Activated CD8-positive, alpha-beta memory T cell treated with anti-CD3 and anti-CD28 coated beads for 1 hour (primary cell): ENCODE measurements around the gene RBM33.
"Not testable (repeated sequence)": the region's sequence is repeated elsewhere in the genome, so short reads cannot be mapped to it uniquely, and the experiment has no call there.

Experiments
- DNase-seq, 2 donors: peaks; one replicate each; pipeline ENCODE4 v3.0.0-alpha.2; 2020; ENCODE audit warnings: low read depth in 1 of 2; ENCODE audit errors: extremely low read depth in 1 of 2

Gene RBM33

DNA sequence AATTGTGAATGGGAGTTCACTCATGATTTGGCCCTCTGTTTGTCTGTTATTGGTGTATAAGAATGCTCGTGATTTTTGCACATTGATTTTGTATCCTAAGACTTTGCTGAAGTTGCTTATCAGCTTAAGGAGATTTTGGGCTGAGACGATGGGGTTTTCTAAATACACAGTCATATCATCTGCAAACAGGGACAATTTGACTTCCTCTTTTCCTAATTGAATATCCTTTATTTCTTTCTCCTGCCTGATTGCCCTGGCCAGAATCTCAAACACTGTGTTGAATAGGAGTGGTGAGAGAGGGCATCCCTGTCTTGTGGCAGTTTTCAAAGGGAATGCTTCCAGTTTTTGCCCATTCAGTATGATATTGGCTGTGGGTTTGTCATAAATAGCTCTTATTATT, 43.8 kb downstream of the RBM33 start:
- not testable (repeated sequence) for DNase-seq

DNA sequence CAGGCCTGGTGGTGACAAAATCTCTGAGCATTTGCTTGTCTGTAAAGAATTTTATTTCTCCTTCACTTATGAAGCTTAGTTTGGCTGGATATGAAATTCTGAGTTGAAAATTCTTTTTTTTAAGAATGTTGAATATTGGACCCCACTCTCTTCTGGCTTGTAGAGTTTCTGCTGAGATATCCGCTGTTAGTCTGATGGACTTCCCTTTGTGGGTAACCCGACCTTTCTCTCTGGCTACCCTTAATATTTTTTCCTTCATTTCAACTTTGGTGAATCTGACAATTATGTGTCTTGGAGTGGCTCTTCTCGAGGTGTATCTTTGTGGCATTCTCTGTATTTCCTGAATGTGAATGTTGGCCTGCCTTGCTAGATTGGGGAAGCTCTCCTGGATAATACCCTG, 46.2 kb downstream of the RBM33 start:
- not testable (repeated sequence) for DNase-seq

DNA sequence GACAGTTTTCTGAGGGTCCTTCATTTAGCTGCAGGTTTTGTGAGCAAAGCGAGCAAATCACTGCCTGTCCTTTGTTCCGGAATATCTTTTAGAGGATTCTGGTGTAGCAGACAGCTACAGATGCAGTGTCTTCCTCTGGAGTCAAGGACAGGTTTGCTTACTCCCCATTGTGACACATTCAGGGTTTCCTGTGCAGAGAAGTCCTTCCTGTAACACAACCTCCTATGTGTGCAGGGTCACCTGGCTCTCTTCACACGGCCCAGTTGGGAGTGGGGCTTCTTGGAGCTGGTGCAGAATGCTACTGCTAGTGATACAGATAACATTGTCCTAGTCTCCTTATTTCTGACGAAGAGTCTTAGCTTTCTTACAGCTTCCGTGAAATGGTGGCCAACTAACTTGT, 47.9 kb downstream of the RBM33 start:
- DNase-seq, result no peak

DNA sequence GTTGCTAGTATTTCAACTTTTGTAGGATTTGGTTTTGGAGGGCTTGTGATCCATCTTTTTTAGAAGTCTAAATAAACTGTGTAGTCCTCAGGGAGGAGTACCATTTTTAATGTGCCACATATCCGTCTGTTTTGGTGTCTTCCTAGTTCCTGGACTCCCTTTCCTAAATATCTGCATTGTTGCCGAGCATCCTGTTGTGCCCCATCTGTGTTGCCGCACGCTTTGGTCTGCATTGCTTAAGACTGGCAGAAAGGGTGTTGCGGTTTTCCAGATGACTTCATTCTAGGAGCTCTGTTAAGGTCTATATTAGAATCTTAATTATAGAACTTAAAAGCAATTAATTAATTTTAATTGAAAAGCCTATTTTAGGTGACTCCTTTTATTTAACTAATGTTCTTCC, 49.4 kb downstream of the RBM33 start:
- no peak for DNase-seq

DNA sequence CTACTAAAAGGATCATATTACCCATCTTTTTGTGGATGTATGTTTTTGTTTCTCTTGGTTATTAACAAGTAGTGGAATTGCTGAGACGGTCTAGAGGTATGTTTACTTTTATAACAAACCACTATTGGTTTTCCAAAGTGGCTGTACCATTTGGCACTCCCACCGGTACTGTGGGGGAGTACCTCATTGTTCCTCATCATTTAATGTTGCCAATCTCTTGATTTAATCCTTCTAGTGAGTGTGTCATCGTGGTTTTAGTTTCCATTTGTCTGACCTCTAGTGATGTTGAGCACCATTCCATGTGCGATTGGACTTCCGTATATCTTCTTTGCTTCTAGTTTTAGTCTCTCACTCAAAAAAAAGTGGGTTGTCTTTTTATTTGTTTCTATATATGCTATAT, 50.4 kb downstream of the RBM33 start:
- DNase-seq, result no peak

DNA sequence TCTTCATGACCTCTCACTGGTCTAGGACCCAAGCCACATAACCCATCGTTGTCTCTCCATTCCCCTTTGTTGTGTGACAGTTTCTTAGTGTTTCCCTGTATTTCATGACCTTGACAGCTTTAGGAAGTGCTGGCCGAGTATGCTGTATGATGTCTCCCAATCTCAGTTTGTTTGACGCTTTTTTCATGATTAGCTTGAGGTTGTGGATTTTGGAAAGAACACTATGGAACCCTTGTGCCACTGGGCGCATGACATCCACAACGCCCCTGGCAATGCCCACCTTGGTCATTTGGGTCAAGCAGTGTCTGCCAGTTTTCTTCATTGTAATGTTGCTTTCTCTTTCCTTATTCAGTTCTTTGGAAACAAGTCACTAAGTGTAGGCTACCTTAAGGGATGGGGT, 52.3 kb downstream of the RBM33 start:
- DNase-seq, result no peak

DNA sequence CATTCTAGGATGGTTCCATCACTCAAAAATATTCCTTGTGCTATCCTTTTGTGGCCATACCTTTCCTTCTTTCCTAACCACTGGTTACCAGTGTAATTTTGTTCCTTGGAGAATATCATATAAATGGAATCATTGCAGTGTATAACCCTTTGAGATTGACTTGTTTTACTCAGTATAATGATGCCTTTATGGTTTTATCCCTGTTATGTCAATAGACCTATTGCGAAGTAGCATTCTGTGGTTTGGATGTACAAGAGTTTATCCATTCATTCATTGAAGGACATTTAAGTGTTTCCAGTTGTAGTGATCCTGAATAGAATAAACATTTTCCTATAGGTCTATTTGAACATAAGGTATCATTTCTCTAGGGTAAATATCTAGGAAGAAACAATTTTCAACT, 54.2 kb downstream of the RBM33 start:
- no peak for DNase-seq

DNA sequence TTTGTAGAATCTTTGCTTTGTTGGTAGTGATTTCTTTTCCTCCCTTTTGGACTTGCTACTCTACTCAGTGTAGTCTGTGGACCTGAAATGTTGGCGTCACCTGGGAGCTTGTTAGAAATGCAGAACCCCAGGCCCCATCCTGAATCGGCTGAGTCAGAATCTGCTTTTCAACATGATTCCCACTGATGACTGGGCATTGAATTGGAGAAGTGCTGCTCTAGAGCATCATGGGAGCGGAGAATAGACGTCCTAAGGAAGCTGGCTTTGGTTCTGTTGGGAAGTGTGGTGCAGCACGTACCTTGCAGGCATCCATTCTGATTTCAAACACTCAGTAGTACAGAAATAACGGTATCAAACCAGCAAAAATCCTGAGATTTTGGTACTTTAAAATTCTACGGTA, 54.7 kb downstream of the RBM33 start:
- no peak for DNase-seq

DNA sequence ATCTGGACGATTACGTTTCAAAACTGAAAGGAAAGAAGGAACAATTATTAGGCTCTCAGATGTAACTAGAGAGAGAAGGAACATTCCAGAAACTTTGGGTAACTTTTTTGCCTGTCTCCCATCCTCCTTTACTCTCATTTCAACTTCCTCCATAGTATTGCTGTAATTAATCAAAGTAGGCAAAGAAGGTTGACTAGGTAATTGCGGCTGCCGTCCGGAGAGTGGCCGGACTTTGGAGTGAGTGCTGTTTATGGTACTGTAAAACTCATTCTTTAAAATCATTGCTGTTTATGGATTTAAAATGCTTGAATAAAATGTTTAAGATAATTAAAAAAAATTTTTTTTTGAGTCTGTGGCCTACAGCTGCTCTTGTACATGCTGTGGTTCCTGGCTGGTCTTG, 56.4 kb downstream of the RBM33 start:
- DNase-seq, result no peak

DNA sequence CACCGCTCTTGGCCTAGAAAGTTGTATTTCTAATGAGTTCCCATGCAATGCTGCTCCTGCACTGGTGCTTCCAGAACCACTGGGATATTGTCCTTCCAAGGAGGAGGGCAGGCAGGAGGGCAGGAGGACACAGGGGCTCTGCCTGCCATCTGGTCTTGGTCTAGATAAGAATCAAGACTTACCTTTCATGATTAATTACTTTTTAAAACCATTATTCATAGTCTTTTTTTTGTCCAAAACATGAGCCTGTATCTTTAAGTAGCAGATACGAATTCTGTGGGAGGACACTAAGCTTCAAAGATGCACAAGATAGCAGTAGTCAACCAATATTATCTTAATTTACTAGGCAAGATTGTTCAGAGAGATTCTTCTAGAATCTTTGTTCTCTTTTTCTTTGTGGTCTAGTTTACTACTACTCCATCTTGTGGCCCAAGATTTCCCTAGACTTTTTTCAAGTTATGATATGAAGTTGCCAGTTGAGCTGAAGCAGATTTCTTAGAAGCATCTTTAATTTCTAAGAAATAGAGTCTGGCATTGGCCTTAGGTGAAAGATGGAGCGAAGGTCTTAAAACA, 57.6 kb downstream of the RBM33 start:
- DNase-seq, result no peak

DNA sequence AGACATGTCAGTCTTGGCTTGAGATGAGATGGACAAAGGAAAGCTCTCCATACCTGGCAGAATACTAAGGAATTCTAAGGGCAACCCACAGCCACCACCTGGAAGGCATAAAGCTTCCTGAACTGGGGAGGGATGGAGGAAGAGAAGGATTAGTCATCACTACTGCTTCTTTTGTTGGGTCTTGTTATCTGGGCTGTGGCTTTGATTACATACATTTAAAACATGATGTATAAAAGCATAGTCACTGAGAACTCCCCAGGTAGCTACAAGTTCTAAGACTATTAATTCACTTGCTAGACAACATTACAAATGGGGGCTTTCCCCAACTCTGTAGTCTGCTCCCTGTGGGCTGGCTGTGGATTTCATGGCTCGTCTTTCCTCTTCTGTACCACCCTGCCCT, 58.2 kb downstream of the RBM33 start:
- DNase-seq, result no peak

DNA sequence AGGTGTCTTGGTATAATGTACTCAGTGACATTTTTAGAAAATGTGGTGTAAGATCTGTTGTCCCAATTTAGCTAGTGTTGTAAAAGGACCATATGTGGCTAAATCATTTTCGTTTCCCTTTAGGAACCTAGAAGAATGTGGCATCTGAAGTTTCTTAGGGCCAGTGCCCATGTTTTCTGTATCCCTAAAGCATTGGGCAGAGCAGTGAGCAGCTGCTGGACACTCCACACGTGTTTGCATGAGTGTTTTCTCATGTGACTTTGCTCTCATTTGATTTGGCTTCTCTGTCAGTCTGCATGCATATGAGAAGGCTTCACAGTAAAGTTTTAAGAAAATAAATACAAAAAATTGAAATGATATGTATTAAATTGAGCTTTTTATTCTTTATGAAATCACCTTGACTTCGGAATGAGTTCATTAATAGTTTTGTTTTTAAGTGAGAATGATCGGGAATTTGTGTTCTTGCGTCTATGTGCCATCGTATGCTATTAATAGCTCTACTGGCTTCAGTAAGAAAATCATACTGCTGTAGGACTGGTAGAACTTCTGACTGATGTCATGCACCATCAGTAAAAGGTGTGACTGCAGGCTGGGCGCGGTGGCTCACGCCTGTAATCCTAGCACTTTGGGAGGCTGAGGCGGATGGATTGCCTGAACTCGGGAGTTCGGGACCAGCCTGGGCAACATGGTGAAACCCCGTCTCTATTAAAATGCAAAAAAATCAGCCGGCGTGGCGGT, 61.3 kb downstream of the RBM33 start:
- DNase-seq, result no peak

DNA sequence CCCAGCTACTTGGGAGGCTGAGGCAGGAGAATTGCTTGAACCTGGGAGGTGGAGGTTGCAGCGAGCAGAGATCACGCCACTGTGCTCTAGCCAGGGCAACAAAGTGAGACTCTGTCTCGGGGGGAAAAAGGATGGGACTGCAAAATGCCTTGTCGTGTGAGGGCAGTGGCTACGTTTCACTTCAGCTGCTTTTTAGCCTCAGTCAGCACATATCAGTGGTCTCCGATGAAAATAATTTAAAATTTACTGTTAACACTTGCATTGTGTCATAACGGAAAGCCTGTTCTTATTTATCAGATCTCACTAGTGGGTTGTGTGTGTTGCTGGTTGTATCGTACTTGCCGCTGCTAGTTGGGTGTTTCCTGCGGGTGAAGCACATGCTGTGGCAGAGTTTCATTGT, 61.9 kb downstream of the RBM33 start:
- no peak for DNase-seq

DNA sequence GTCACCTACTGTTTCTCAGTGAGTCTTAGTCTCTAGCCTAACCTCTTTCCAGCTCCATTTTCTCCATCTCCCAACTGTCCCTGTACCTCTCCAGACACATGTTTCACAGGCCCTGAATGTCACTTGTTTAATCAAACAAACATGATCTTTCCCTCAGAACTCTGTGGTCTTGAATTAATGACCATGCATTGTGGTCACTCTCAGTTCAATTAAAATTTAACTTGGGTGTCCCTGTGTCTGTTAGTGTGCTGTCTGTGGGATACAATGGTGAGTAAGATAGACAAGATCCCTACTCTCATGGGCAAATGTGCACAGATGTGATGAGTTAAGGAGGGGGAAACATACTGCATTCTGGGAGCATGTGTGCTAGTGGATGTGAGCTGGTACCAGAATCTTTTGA, 65.0 kb downstream of the RBM33 start:
- no peak for DNase-seq

DNA sequence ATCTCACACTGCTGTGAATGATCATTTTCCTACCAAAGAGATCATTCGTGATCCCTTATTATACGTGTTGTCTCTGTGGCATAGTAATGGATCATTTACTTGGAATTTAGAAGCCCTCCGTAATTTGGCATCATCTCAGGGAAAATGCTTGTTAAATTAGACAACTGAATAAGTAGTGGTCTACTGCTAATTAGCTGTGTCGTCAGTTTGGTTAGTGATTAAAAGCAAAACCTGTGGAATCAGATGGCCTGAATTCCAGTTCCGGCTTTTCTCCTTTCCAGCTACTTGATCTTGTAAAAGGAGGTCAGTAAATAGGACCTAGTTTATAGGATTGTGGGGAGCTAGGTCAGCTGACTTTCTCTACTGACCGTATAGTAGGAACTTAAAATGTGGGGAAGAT, 65.6 kb downstream of the RBM33 start:
- DNase-seq, result no peak

DNA sequence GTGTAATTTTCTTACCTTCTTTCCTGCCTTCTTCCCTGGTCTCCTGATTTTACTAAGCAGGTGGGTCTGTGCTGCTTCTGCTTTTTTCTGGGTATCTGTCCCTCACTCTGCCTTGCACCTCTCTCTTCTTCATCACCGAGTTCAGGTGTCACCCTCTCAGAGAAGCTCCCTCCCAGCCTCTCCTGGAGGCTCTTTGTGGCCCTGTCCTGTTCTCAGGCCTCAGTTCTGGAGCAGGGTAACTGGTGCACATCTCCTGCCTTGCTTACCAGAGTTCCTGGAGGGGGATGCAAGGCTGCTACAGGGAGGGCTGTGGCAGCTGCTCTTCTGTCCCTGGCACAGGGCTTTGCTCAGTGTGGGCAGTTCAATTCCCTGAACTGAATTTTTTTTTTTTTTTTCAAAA, 66.1 kb downstream of the RBM33 start:
- no peak for DNase-seq

DNA sequence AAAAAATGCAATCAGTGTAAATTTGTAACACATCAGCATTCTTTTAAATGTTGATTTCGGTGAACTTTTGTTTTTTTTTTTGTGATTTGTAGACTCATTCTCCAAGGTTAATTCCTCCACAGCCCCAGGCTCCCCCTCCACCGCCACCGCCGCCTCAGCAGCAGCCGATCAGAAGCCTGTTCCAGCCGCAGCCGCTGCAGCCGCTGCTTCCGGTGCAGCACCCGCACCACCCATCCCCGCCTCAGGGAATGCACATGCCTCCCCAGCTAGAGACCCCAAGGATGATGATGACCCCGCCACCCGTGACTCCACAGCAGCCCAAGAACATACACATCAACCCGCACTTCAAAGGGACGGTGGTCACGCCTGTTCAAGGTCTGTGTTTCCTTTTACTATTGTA, 66.6 kb downstream of the RBM33 start:
- DNase-seq, result no peak

DNA sequence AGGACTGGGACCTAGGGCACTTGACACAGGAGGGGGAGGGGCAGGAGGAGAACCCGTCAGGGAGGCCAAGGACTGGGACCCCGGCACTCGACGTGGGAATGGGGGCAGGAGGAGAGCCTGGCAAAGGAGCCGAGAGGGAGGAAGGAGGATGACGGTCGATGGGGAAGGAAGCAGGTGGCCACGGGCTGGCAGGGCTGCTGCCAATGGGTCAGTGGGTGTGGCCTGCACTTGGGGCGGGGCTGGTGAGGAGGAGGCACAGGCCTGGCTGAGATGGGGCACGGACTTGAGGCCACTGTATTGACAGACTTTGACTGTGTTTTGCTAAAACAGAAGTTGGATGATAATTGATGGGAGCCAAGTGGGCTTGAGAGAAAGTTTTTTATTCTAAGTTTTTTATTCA, 68.9 kb downstream of the RBM33 start:
- DNase-seq, result no peak

DNA sequence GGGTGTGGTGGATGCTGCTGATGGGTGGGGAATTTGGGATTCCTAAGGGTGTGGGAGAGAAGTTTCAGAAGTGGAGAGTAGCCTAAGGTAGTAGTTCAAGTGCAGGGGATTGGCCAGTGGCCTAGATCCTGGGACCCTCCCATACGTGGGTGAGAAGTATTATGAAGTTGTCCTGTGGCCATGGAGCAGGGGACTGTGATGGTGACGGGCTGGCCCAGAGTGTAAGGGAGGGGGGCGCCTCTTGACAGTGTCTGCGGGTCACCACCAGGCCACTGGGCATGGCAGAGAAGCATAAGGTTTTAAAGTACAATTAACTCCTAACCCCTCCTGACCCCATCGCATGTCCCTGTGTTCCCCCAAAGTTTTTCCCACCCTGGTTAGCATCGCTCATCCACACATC, 70.2 kb downstream of the RBM33 start:
- no peak for DNase-seq

DNA sequence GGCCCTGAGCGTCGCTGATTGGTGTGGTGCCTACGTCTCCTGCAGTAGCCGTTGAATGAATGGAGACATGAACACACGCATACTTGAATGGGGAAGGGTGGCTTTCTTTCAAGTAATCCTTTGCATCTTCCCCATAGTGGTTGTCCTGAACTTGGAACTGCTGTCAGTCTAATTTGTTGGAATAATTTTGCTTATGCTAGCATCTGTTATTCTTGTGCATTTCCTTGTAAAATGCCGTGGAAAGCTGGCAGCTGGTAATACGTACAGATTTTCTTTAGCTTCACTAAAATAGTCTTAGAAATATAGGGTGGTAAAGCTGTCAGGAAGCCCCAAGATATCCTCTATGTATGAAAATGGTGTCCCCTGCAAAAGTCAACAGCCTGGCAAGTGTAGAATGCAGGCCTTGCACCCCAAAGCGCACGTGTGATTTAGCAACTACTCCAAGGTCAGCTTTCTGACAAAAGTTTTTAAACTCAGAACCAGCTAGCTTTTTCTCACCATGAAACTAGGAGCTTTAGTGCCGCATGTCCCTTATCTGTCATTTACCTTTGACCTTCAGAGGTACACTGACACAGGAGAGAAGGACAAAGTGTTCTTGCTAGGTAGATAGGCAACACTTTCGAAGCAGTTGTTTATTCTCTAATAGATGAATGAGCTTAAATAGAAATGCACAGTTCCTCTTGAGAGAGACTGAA, 70.8 kb downstream of the RBM33 start:
- DNase-seq, result no peak

DNA sequence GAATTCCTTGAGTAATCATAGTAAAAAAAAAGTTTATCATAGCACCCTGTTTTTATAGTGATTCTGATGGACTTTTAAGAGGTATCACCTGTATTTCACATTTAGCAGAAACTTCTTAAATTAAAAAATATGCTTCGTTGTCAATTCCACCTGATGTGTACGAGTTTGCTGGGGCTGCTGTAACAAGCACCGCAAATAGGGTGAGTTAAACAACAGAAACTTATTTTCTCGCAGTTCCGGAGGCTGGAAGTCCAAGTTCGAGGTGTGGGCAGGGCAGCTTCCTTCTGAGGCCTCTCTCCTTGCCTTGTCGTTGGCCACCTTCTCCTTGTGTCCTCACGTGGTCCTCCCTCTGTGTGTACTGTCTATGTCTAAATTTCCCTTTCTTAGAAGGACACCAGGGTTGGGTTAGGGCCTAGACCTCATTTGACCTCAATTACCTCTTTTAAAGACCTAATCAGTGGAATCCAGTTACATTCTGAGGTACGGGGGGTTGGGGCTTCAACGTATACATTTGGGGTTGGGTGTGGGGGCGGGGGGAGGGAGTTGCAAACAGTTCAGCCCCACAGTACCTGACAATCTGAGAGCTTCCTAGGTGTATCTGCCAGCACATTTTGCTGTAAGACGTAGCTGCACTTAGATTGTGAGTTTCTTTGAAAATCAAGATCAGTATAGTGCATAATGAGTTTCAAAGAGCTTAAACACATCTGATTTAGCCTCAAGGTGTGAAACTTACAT, 72.7 kb downstream of the RBM33 start:
- no peak for DNase-seq

DNA sequence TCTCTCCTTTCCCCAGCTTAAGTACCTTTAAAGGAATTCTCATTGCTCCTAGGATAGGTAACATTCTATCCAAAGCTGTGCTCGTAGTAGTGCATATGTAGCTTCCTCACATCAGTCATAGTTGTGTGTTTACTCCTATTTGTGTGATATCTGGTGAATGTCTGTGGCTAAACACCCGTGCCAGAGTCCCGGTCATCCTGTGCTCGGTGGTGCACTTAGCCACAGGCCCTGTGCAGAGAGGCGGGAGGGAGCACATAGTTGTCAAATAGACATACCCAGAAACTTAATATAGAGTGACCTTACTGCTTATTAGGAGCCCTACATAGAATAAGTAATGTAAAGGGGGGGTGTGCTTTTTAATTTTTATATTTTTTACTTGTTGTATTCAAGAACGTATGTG, 76.6 kb downstream of the RBM33 start:
- DNase-seq, result no peak
